IMR-90 (cell line): ENCODE results near the gene SFSWAP. TPM values are rescaled to one million over a fixed set of nuclear protein-coding genes. Genes with fewer than 3 reads are reported as not detected.

ENCODE experiments used
- ATAC-seq: fragments of 200-7000 bp; cut with Tn5 transposase; 2 replicates; pipeline ENCODE4 v1.9.1; 2020; ENCODE audit warnings: low read depth, mild to moderate bottlenecking, moderate library complexity
- BruUV-seq: library from RNA; stranded (reverse); fragments of 400-500 nt; replicated peaks from 2 replicates; lab custom pipeline; 2021; lab: Mats Ljungman, UMichigan
- CTCF ChIA-PET: fragments of 300-600 bp; formaldehyde crosslinking; extraction: SDS; loops from one replicate; lab custom pipeline; 2021; ENCODE audit warnings: antibody characterized with exemption; lab: Yijun Ruan, JAX
- POLR2A ChIA-PET: fragments of 300-600 bp; sonication (Branson Sonifier 250); formaldehyde crosslinking; loops from one replicate; lab custom pipeline; 2022; ENCODE audit warnings: antibody characterized with exemption; ENCODE audit not compliant: unreplicated experiment; lab: Charles Lee
- DNase-seq: peaks from one replicate; pipeline ENCODE4 v3.0.0; 2013
- H2AFZ ChIP-seq: replicated peaks from 2 replicates; pipeline ENCODE3; 2013; ENCODE audit warnings: low read length, mild to moderate bottlenecking; ENCODE audit not compliant: poor library complexity
- H2AK5ac ChIP-seq: 2 replicates; pipeline ENCODE4 v1.6.1; 2013; ENCODE audit warnings: low read depth, low read length, inconsistent platforms
- H2AK9ac ChIP-seq: replicated peaks from 2 replicates; pipeline ENCODE3; 2013; ENCODE audit warnings: mild to moderate bottlenecking, low read depth, low read length, moderate library complexity; ENCODE audit not compliant: poor library complexity
- H2BK120ac ChIP-seq: 2 replicates; pipeline ENCODE4 v1.6.1; 2013; ENCODE audit warnings: low read depth, low read length, inconsistent platforms
- H2BK15ac ChIP-seq: 3 replicates; pipeline ENCODE4 v1.6.1; 2013; ENCODE audit warnings: low read depth, low read length, inconsistent platforms
- H2BK20ac ChIP-seq: 2 replicates; pipeline ENCODE4 v1.6.1; 2013; ENCODE audit warnings: low read depth, mild to moderate bottlenecking, inconsistent platforms, low read length, moderate library complexity
- H2BK5ac ChIP-seq: 2 replicates; pipeline ENCODE4 v1.6.1; 2013; ENCODE audit warnings: mild to moderate bottlenecking, low read depth, low read length, inconsistent platforms; ENCODE audit not compliant: poor library complexity, severe bottlenecking
- H3K14ac ChIP-seq: replicated peaks from 2 replicates; pipeline ENCODE4 v1.6.1; 2013; ENCODE audit warnings: low read depth, low read length, inconsistent platforms
- H3K18ac ChIP-seq: 2 replicates; pipeline ENCODE4 v1.6.1; 2013; ENCODE audit warnings: low read depth, low read length, control low read depth
- H3K23ac ChIP-seq: 2 replicates; pipeline ENCODE4 v1.6.1; 2013; ENCODE audit warnings: low read depth, low read length, inconsistent platforms
- H3K27ac ChIP-seq: 2 replicates; pipeline ENCODE4 v1.5.1; 2013; ENCODE audit warnings: mild to moderate bottlenecking, control low read depth, low read length; ENCODE audit not compliant: insufficient read depth
- H3K27me3 ChIP-seq: 2 replicates; pipeline ENCODE4 v1.6.1; 2013; ENCODE audit warnings: low read length; ENCODE audit not compliant: control insufficient read depth, insufficient read depth
- H3K36me3 ChIP-seq: 2 replicates; pipeline ENCODE4 v1.6.1; 2013; ENCODE audit warnings: low read length, mixed read lengths; ENCODE audit not compliant: control insufficient read depth, insufficient read depth
- H3K4ac ChIP-seq: 2 replicates; pipeline ENCODE4 v1.6.1; 2013; ENCODE audit warnings: low read depth, low read length, inconsistent platforms
- H3K4me1 ChIP-seq: 2 replicates; pipeline ENCODE4 v1.6.1; 2013; ENCODE audit warnings: low read length, mixed read lengths; ENCODE audit not compliant: control insufficient read depth, insufficient read depth
- H3K4me2 ChIP-seq: 2 replicates; pipeline ENCODE4 v1.6.1; 2013; ENCODE audit warnings: low read depth, mild to moderate bottlenecking, control low read depth, low read length, moderate library complexity
- H3K4me3 ChIP-seq: 2 replicates; pipeline ENCODE4 v1.5.1; 2013; ENCODE audit warnings: low read depth, mild to moderate bottlenecking, control low read depth, low read length, moderate library complexity; ENCODE audit not compliant: insufficient read depth
- H3K56ac ChIP-seq: 2 replicates; pipeline ENCODE4 v1.6.1; 2013; ENCODE audit warnings: low read length, inconsistent platforms; ENCODE audit not compliant: insufficient read depth; ENCODE audit errors: extremely low read depth
- H3K79me1 ChIP-seq, 2 experiments: 2 replicates each; pipeline ENCODE4 v1.6.1; 2013; ENCODE audit warnings: low read length in 2 of 2, inconsistent platforms in 1 of 2, low read depth in 1 of 2
- H3K9ac ChIP-seq: 2 replicates; pipeline ENCODE4 v1.6.1; 2013; ENCODE audit warnings: low read depth, low read length, control low read depth
- H3K9me1 ChIP-seq: 2 replicates; pipeline ENCODE4 v1.6.1; 2013; ENCODE audit warnings: low read length, inconsistent platforms; ENCODE audit not compliant: insufficient read depth
- H3K9me3 ChIP-seq: 2 replicates; pipeline ENCODE4 v1.6.1; 2013; ENCODE audit warnings: low read length; ENCODE audit not compliant: control insufficient read depth, insufficient read depth
- H4K20me1 ChIP-seq: 2 replicates; pipeline ENCODE4 v1.6.1; 2013; ENCODE audit warnings: low read length, inconsistent platforms; ENCODE audit not compliant: insufficient read depth
- H4K5ac ChIP-seq: 2 replicates; pipeline ENCODE4 v1.6.1; 2013; ENCODE audit warnings: mild to moderate bottlenecking, low read depth, low read length, control low read depth
- H4K8ac ChIP-seq, 2 experiments: 2 replicates each; pipeline ENCODE4 v1.6.1; 2013; ENCODE audit warnings: low read depth in 2 of 2, low read length in 2 of 2, control low read depth in 1 of 2, inconsistent platforms in 1 of 2
- H4K91ac ChIP-seq: 2 replicates; pipeline ENCODE4 v1.6.1; 2013; ENCODE audit warnings: low read depth, low read length, inconsistent platforms; ENCODE audit not compliant: insufficient read depth
- CEBPB ChIP-seq: IDR thresholded peaks from 2 replicates; pipeline ENCODE4 v1.6.1; 2012; ENCODE audit warnings: low read depth, low read length, improper control_type of control experiment
- CHD1 ChIP-seq: IDR thresholded peaks from 2 replicates; pipeline ENCODE4 v1.6.1; 2012; ENCODE audit warnings: low read depth, low read length, improper control_type of control experiment
- MAZ ChIP-seq: IDR thresholded peaks from 2 replicates; pipeline ENCODE4 v1.6.1; 2012; ENCODE audit warnings: low read depth, mild to moderate bottlenecking, low read length, improper control_type of control experiment, moderate library complexity, borderline replicate concordance
- MXI1 ChIP-seq: IDR thresholded peaks from 2 replicates; pipeline ENCODE4 v1.6.1; 2012; ENCODE audit warnings: low read depth, mild to moderate bottlenecking, low read length, moderate library complexity, borderline replicate concordance
- NFE2L2 ChIP-seq: fragments of 150-350 bp; IDR thresholded peaks from 2 replicates; pipeline ENCODE4 v1.6.1; 2016; ENCODE audit warnings: low read depth, mild to moderate bottlenecking, low read length
- RAD21 ChIP-seq: IDR thresholded peaks from 2 replicates; pipeline ENCODE4 v1.6.1; 2012; ENCODE audit warnings: low read length, improper control_type of control experiment
- RFX5 ChIP-seq: IDR thresholded peaks from 2 replicates; pipeline ENCODE4 v1.8.0; 2012; ENCODE audit warnings: low read depth, mild to moderate bottlenecking, low read length, moderate library complexity
- WGBS, 2 experiments: methylation state at CpG; one replicate each; pipeline versions ENCODE4 v1.1.5 to v1.1.7; 2013; ENCODE audit warnings: missing lambda C conversion rate in 2 of 2; ENCODE audit not compliant: insufficient read length in 1 of 2; ENCODE audit errors: extremely low coverage in 2 of 2; 5-methylcytosine and 5-hydroxymethylcytosine counted together
- dilution Hi-C: fragments of 300-500 bp; cut with HindIII; formaldehyde crosslinking; loops from one replicate; pipeline ENCODE4 v1.14.3; 2018; ENCODE audit warnings: low sequenced_read_pairs; ENCODE audit not compliant: unreplicated experiment
- in situ Hi-C: fragments of 300-500 bp; cut with MboI; formaldehyde crosslinking; loops from 3 replicates; pipeline ENCODE4 v1.14.3; 2019; ENCODE audit warnings: low sequenced_read_pairs, inconsistent platforms, mixed read lengths
- intact Hi-C: fragments of 100-400 bp; cut with micrococcal nuclease; formaldehyde crosslinking; loops from 2 replicates; pipeline ENCODE4 v1.10.0; 2022
- polyA plus RNA-seq, 3 experiments: library from polyadenylated mRNA; depleted of rRNA; stranded (reverse); fragments of >200 nt; gene quantifications; 2 replicates each; pipeline ENCODE4 v1.2.3, GENCODE V29; 2012; ENCODE audit warnings: low replicate concordance in 1 of 3
- total RNA-seq: library from RNA; depleted of rRNA; stranded (reverse); fragments of >200 nt; gene quantifications from 2 replicates; pipeline ENCODE4 v1.2.3, GENCODE V29; 2012
- TF ChIP-seq, protein P1 (sequence below): conservative IDR thresholded peaks from 2 replicates; pipeline ENCODE4 v1.5.1; 2012; ENCODE audit warnings: mild to moderate bottlenecking, low read depth, low read length, improper control_type of control experiment

SFSWAP gene
- total and polyA plus RNA-seq, 2 of the 4 experiments (the other 2 are of a cell fraction) = 19.7 to 22.4 TPM

DNA sequence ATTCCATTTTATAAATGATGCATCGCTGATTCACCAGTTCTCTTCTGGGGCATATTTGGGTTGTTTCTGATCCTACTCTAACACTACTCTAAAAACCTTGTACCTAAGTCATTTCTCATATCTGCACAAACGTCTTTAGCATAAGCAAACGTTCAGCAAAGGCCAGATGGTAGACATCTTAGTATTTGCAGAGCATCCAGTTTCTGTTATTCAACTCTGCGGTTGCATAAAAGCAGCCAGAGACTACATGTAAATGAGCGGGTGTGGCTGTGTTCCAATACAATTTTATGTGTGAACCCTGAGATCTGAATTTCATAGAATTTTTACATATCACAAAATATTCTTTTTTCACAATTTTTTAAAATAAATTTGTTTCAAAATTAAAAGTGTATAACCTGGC, 94.5 kb downstream of the SFSWAP start:
- ATAC-seq = no peak
- no peaks in the 10 kb centered on the region for H3K9me3 ChIP-seq
- peaks cover 5% of the 10 kb centered on the region for H3K36me3 ChIP-seq
- H2AFZ ChIP-seq = no peak overlapping the region
- BruUV-seq = no TSS peak
- H4K20me1 ChIP-seq = no peaks in the 10 kb centered on the region
- H2BK20ac ChIP-seq = no peak overlapping the region
- no peak overlapping the region for H2BK15ac ChIP-seq
- H3K4me3 ChIP-seq = no peak overlapping the region
- dilution Hi-C loops = no loop called here
- peaks cover 4% of the 10 kb centered on the region; the same call in 1 of the 2 replicates for H3K4me1 ChIP-seq
- no peak overlapping the region for H3K56ac ChIP-seq
- H3K18ac ChIP-seq = no peak overlapping the region
- H3K27me3 ChIP-seq = no peaks in the 10 kb centered on the region
- H3K4me2 ChIP-seq = no peak overlapping the region
- intact Hi-C loops = no loop called here
- H4K91ac ChIP-seq = no peak overlapping the region
- H3K4ac ChIP-seq = no peak overlapping the region
- POLR2A ChIA-PET = no interaction called here
- no peak overlapping the region for H4K5ac ChIP-seq
- peaks cover 3% of the 10 kb centered on the region; the same call in 1 of the 2 replicates for H3K9me1 ChIP-seq
- no peak overlapping the region for H2BK5ac ChIP-seq
- WGBS, 2 experiments = 100% methylated on average over 1 of the region's 5 CpGs; no CpG with 5 or more reads in 1 of the 2 experiments
- H3K14ac ChIP-seq = no peak overlapping the region
- H4K8ac ChIP-seq = no peak overlapping the region
- no peak overlapping the region for H3K23ac ChIP-seq
- no peak for DNase-seq
- CTCF ChIA-PET = no interaction called here
- no peaks in the 10 kb centered on the region; a peak in 1 of 4 replicates for H3K79me1 ChIP-seq
- H2BK120ac ChIP-seq = no peak overlapping the region
- H3K9ac ChIP-seq = no peak overlapping the region
- H3K27ac ChIP-seq = no peak overlapping the region
- TF ChIP-seq MXI1 = no peak
- TF ChIP-seq, protein P1, sequence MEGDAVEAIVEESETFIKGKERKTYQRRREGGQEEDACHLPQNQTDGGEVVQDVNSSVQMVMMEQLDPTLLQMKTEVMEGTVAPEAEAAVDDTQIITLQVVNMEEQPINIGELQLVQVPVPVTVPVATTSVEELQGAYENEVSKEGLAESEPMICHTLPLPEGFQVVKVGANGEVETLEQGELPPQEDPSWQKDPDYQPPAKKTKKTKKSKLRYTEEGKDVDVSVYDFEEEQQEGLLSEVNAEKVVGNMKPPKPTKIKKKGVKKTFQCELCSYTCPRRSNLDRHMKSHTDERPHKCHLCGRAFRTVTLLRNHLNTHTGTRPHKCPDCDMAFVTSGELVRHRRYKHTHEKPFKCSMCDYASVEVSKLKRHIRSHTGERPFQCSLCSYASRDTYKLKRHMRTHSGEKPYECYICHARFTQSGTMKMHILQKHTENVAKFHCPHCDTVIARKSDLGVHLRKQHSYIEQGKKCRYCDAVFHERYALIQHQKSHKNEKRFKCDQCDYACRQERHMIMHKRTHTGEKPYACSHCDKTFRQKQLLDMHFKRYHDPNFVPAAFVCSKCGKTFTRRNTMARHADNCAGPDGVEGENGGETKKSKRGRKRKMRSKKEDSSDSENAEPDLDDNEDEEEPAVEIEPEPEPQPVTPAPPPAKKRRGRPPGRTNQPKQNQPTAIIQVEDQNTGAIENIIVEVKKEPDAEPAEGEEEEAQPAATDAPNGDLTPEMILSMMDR = no peak
- no peak for TF ChIP-seq MAZ
- TF ChIP-seq RFX5 = no peak
- no peak for TF ChIP-seq NFE2L2
- TF ChIP-seq CEBPB = no peak
- TF ChIP-seq CHD1 = no peak
- TF ChIP-seq RAD21 = no peak
- no peak overlapping the region for H2AK5ac ChIP-seq
- in situ Hi-C loops = no loop called here
- H2AK9ac ChIP-seq = no peak overlapping the region
